Subcutaneous abdominal adipose tissue (tissue), 5 donors: ENCODE results near the gene RPS14.
A peak's percentile ranks its signal among the peaks of the same experiment; 100 is the strongest.
"Not testable (repeated sequence)": the region's sequence is repeated elsewhere in the genome, so short reads cannot be mapped to it uniquely, and the experiment has no call there.

ENCODE experiments used
- H3K27ac ChIP-seq: one replicate; pipeline ENCODE4 v1.7.0; 2013; ENCODE audit warnings: low read depth, mild to moderate bottlenecking, inconsistent platforms, low read length, moderate library complexity
- H3K27me3 ChIP-seq, 5 donors: one replicate each; pipeline ENCODE4 v1.7.0; 2013; ENCODE audit warnings: low read length in 5 of 5, inconsistent platforms in 1 of 5; ENCODE audit not compliant: control insufficient read depth in 5 of 5, insufficient read depth in 4 of 5
- H3K36me3 ChIP-seq, 5 donors: one replicate each; pipeline ENCODE4 v1.7.0; 2013; ENCODE audit warnings: low read length in 5 of 5; ENCODE audit not compliant: control insufficient read depth in 5 of 5, insufficient read depth in 5 of 5
- H3K4me1 ChIP-seq, 5 donors: one replicate each; pipeline ENCODE4 v1.7.0; 2013; ENCODE audit warnings: low read length in 5 of 5, mild to moderate bottlenecking in 3 of 5, moderate library complexity in 1 of 5; ENCODE audit not compliant: control insufficient read depth in 5 of 5, insufficient read depth in 5 of 5
- H3K4me3 ChIP-seq, 5 donors: one replicate each; pipeline ENCODE4 v1.7.0; 2013; ENCODE audit warnings: low read length in 5 of 5, low read depth in 1 of 5
- H3K9ac ChIP-seq, 5 donors: one replicate each; pipeline ENCODE4 v1.7.0; 2013; ENCODE audit warnings: low read length in 5 of 5, mild to moderate bottlenecking in 4 of 5, moderate library complexity in 3 of 5
- H3K9me3 ChIP-seq, 5 donors: one replicate each; pipeline ENCODE4 v1.7.0; 2013; ENCODE audit warnings: low read length in 5 of 5; ENCODE audit not compliant: control insufficient read depth in 5 of 5
- donor health status: healthy.
- donor health status: healthy.
- donor health status: healthy.
- donor health status: healthy.
- donor health status: healthy.

Gene RPS14

DNA sequence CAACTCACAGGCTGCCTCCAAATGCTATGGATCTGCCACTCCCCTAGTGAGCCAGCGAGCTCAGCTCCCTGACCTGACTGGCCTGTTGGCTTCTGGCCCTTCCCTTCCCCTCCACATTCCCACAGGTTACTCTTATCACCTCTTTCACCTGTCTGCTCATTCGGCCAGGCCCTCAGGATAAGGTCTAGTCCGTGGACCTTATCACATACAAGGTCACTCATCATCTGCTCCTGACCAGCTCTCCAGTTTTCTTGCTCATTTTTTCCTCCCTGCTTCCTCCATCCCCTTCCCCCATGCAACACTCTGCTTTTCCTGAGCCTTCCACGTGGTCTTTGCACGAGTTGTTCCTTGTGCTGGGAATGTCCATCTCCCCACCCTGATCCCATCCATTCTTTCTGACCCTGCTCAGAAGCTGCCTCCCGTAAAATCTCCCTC, 32.5 kb upstream of the RPS14 start:
- Histone ChIP-seq H3K9me3 (no peaks in the 10 kb centered on the region), H3K9ac (no peak overlapping the region), H3K27ac (no peak overlapping the region), H3K36me3 (no peaks in the 10 kb centered on the region), H3K4me3 (no peak overlapping the region), H3K27me3 (no peaks in the 10 kb centered on the region), H3K4me1 (peaks cover 2 to 16% (median 12%) of the 10 kb centered on the region in 5 donors)

DNA sequence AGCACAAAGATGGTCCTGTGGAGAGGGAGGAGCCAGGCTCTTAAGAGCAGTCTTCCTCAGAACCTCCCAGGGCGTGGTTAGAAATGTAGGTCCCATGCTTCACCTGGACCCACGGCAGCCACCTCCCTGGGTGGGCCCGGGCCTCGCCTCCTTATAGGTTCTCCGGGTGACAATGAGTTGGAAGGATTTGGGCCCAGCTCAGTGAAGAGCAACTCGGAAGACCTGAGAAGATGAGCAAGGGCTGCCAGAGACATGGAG, 32.1 kb upstream of the RPS14 start:
- H3K4me1 ChIP-seq: peaks cover 2 to 17% (median 8%) of the 10 kb centered on the region in 5 donors
- no peaks in the 10 kb centered on the region for H3K27me3 ChIP-seq
- H3K4me3 ChIP-seq: no peak overlapping the region
- H3K36me3 ChIP-seq: no peaks in the 10 kb centered on the region
- no peak overlapping the region for H3K27ac ChIP-seq
- H3K9me3 ChIP-seq: no peaks in the 10 kb centered on the region
- no peak overlapping the region for H3K9ac ChIP-seq

DNA sequence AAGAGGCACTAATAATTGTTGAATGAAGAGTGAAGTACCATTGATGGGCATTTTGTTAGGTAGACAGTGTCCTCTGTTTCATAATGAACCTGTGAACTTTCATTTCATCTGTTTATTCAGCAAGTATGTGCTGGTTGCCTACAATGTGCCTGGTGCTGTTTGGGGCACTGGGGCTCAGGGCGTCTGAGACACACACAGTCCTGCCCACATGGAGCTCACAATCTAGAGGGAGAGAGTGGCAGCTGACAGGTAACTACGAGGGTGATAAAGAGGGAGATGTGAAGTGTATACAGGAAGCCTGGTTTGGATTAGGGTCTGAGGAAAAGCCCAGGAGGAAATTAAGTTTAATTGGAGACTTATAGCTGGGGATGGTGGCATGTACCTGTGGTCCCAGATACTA, 29.9 kb upstream of the RPS14 start:
- Histone ChIP-seq H3K9me3 (no peaks in the 10 kb centered on the region), H3K27me3 (no peaks in the 10 kb centered on the region), H3K27ac (no peak overlapping the region)

DNA sequence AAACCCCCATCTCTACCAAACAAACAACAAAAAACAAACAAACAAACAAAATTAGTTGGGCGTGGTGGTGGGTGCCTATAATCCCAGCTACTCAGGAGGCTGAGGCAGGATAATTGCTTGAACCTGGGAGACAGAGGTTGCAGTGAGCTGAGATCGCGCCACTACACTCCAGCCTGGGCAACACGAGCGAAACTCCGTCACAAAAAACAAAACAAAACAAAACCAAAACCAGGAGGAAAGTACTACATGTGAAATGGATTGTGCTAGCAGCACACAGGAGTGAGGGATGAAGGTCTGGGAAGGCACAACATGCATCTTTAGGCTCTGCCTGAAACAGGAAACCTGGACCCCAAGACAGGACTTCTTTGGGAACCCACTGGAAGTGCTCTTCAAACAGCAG, 27.0 kb upstream of the RPS14 start:
- H3K27me3 ChIP-seq, H3K4me3 ChIP-seq, H3K9me3 ChIP-seq, H3K36me3 ChIP-seq, H3K27ac ChIP-seq, H3K9ac ChIP-seq: not testable (repeated sequence)
- H3K4me1 ChIP-seq: peaks cover 0 to 19% (median 0%) of the 10 kb centered on the region in 5 donors

More for the DNA sequence above, 29.9 kb upstream of the RPS14 start:
- Histone ChIP-seq H3K9ac (no peak overlapping the region), H3K4me1 (peaks cover 0 to 9% (median 0%) of the 10 kb centered on the region in 5 donors), H3K36me3 (no peaks in the 10 kb centered on the region), H3K4me3 (no peak overlapping the region)

DNA sequence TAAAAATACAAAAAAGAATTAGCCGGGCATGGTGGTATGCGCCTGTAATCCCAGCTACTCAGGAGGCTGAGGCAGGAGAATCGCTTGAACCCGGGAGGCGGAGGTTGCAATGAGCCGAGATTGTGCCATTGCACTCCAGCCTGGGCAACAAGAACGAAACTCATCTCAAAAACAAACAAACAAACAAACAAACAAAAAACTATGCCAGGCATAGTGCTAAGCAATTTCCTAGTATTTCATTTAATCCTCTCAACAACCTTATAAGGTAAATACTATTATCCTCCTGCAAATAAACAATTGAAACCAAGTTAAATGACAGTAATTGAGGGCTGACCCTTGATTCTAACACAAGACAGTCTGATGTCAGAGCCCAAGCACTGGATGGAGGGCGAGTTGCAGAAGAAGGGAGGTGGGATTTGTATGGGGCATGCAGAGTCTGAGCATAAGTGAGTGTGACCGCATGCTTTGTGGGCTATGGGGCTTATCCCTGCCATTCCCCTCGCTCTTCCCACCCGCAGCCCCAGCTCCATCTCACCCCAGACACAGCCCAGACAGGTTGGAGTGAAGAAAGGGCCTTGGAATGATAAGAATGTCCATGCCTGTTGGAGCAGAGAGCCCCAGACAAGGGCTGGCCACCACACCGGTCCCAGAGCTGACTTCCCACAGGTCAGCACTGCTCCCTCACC, 24.3 kb upstream of the RPS14 start:
- Histone ChIP-seq H3K9ac (no peak overlapping the region), H3K36me3 (no peaks in the 10 kb centered on the region), H3K4me1 (peaks cover 0 to 19% (median 0%) of the 10 kb centered on the region in 5 donors), H3K4me3 (no peak overlapping the region), H3K27ac (no peak overlapping the region), H3K9me3 (no peaks in the 10 kb centered on the region), H3K27me3 (peaks cover 0 to 3% (median 0%) of the 10 kb centered on the region in 5 donors)

DNA sequence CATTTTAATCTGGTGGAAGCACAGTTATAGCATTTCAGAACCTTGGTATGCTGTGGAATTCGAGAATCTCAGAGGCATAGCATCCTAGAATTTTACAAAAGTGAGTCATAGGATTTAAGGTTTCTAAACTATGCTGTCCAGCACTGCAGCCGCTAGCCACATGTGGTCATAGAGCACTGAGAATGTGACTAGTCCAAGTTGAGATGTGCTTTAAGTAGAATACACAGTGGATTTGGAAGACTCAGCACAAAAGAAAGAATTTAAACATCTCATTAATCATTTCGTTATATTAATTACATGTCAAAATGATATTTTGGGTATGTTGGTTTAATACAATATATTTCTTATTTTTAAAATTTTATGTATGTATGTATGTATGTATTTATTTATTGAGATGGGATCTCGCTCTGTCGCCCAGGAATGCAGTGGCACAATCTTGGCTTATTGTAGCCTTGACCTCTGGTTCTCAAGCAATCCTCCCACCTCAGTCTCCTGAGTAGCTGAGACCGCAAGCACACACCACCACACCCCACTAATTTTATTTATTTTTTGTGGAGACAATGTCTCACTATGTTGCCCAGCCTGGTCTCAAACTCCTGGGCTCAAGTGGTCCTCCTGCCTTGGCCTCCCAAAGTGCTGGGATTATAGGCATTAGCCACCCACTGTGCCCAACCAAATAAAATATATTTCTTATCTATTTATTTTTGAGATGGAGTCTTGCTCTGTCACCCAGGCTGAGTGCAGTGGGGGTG, 20.4 kb upstream of the RPS14 start:
- Histone ChIP-seq H3K27ac (no peak overlapping the region), H3K36me3 (no peaks in the 10 kb centered on the region), H3K9me3 (no peaks in the 10 kb centered on the region), H3K4me3 (no peak overlapping the region), H3K4me1 (peaks cover under 1 to 38% (median 4%) of the 10 kb centered on the region in 5 donors), H3K9ac (no peak overlapping the region), H3K27me3 (peaks cover 0 to 3% (median 0%) of the 10 kb centered on the region in 5 donors)

DNA sequence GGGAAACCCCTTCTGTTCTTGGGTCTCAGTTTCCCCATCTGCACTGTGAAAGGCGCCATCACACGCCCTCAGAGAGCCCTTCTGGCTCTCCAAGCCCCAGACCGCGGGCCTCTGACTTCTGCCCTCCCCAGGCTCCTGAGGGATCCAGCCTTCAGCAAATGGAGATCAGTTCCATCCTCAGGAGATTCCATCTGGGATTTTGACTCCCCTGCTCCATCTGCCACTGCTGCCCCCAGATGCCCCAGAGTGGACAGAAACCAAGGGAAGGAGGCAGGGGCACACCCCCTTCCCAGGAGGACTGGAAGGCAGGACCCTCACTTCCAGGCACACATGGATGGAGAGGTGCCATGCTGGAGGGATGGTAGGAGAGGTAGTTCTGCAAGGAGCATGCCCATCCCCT, 18.7 kb upstream of the RPS14 start:
- H3K9me3 ChIP-seq: no peaks in the 10 kb centered on the region
- peaks cover 8 to 49% (median 11%) of the 10 kb centered on the region in 5 donors for H3K4me1 ChIP-seq
- H3K4me3 ChIP-seq: no peak overlapping the region
- H3K9ac ChIP-seq: no peak overlapping the region
- no peak overlapping the region for H3K27ac ChIP-seq
- peaks cover 0 to 3% (median 0%) of the 10 kb centered on the region in 5 donors for H3K27me3 ChIP-seq
- no peaks in the 10 kb centered on the region for H3K36me3 ChIP-seq

DNA sequence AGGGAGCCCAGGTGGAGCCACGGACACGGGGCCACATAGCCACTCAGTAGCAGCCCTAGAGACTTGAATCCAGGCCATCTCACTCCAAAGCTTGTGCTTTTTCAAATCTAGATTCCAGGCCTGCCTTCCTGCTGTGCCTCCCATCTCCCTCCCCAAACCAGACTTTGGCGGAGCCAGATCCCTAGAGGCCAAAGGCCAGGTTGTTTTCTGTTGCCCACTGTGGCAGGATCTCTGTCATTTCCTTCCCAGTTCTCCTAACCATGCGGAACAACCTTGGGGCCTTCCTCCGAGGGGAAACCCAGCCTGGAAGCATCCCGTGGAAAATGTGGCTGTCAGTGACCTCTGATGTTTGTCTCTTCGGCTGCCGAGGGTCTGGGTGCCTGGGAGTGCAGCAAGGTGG, 16.4 kb upstream of the RPS14 start:
- Histone ChIP-seq H3K4me1 (peaks cover 8 to 42% (median 11%) of the 10 kb centered on the region in 5 donors), H3K36me3 (no peaks in the 10 kb centered on the region), H3K9me3 (no peaks in the 10 kb centered on the region), H3K9ac (peak overlapping the region in 1 of 5 donors; percentile 16), H3K27ac (peak overlapping the region; percentile 46), H3K27me3 (no peaks in the 10 kb centered on the region), H3K4me3 (no peak overlapping the region)

DNA sequence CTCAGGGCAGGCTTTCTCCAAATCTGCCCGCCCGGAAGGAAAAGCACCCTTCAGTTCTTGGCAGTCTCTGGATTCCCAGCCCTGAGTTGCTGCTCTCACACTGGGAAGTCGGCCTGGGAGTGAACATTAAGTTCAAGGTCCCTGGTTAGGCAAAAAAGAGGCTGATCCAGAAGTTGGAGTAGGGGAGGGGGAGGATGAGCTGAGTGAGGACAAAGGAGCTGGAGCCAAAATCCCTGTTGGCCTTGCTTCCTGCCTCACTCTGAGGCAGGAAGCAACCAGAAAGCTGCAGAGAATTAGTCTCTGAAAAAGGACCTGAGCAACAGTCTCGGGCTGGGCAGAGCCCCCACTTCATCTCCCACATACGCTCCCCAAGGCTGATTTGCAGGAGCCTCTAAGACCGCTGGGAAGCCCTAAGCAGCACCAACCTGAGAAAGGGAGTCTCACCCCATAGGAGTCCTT, 15.0 kb upstream of the RPS14 start:
- no peaks in the 10 kb centered on the region for H3K9me3 ChIP-seq
- peak overlapping the region; percentile 30 for H3K27ac ChIP-seq
- H3K9ac ChIP-seq: no peak overlapping the region
- H3K27me3 ChIP-seq: no peaks in the 10 kb centered on the region
- peaks cover 8 to 44% (median 11%) of the 10 kb centered on the region in 5 donors for H3K4me1 ChIP-seq
- H3K4me3 ChIP-seq: peak overlapping the region in 1 of 5 donors; percentile 22
- H3K36me3 ChIP-seq: no peaks in the 10 kb centered on the region

DNA sequence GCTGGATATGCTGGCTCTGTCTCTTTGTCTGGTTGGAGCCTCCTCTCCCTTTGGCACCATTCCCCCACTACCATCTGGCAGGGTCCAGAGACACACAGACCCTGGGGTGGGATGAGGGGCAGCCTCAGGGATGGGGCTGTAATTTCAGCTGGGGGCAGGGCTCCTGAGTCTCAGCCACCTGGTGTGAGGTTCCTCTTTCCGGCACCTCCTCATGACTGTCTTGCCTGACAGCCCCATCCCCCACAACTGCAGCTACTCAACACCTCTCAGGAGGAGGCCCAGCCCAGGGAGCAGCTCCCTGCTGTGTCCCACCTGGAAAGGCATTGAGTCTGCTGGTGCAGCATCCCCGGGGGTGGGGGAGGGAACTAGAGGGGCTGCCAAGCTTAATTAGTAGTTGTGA, 11.7 kb upstream of the RPS14 start:
- Histone ChIP-seq H3K9ac (no peak overlapping the region), H3K27ac (no peak overlapping the region)

More for the DNA sequence above, 11.7 kb upstream of the RPS14 start:
- Histone ChIP-seq H3K4me3 (no peak overlapping the region), H3K36me3 (no peaks in the 10 kb centered on the region), H3K27me3 (no peaks in the 10 kb centered on the region), H3K4me1 (peaks cover 8 to 33% (median 17%) of the 10 kb centered on the region in 5 donors), H3K9me3 (no peaks in the 10 kb centered on the region)
